ENCODE data around the gene KRT78. TPM values are rescaled to one million over a fixed set of nuclear protein-coding genes. Genes with fewer than 3 reads are reported as not detected.

Gene KRT78
- total and polyA plus RNA-seq, 11 donors, result 0.14 TPM; not detected in 10

DNA sequence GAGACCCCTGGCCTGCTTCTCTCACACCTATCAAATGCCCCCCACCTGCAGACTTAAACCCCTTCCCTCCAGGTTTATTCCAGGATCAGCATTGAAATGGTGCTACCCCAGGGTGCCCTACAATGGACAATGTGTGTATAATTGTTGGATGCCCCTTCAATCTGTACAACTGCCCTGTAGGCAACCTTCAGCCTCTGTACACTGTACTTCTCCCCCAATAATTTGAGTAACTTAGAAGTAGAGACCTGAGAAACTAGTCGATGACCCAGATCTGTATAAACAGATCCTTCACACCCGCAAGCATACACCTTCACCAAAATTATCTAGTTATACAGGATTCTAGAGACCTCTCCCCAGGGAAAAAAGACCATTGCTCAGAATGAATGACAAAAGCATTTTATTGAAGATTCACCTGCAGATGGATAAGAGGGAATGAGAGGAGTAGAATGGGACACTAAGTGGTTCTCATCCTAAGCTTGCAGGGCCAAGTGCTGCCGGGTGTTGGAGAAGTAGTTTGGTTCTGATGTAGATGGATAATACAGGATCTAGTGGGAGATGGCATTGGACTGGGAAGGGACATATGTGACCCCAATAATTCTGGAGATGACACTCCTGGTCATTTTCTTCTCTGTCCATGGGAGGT, 42.5 kb downstream of the KRT78 start:
- no peak for DNase-seq
- Histone ChIP-seq H3K27ac (no peak overlapping the region), H3K9me3 (no peaks in the 10 kb centered on the region), H3K36me3 (no peaks in the 10 kb centered on the region), H3K4me3 (no peak overlapping the region), H3K4me1 (no peaks in the 10 kb centered on the region), H3K27me3 (peaks cover 0 to 16% (median 0%) of the 10 kb centered on the region in 9 donors)
- WGBS, 4 donors, result 88 to 99% (median 94%) methylated on average over 3 of the region's 3 CpGs
- TF ChIP-seq, protein P1, sequence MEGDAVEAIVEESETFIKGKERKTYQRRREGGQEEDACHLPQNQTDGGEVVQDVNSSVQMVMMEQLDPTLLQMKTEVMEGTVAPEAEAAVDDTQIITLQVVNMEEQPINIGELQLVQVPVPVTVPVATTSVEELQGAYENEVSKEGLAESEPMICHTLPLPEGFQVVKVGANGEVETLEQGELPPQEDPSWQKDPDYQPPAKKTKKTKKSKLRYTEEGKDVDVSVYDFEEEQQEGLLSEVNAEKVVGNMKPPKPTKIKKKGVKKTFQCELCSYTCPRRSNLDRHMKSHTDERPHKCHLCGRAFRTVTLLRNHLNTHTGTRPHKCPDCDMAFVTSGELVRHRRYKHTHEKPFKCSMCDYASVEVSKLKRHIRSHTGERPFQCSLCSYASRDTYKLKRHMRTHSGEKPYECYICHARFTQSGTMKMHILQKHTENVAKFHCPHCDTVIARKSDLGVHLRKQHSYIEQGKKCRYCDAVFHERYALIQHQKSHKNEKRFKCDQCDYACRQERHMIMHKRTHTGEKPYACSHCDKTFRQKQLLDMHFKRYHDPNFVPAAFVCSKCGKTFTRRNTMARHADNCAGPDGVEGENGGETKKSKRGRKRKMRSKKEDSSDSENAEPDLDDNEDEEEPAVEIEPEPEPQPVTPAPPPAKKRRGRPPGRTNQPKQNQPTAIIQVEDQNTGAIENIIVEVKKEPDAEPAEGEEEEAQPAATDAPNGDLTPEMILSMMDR (IDR thresholded peaks at IDR 0.05), result no peak
- TF ChIP-seq POLR2A (IDR thresholded peaks at IDR 0.05), result no peak
- intact Hi-C loops (cut with DNase I), result no loop called here
- ATAC-seq, result no peak

DNA sequence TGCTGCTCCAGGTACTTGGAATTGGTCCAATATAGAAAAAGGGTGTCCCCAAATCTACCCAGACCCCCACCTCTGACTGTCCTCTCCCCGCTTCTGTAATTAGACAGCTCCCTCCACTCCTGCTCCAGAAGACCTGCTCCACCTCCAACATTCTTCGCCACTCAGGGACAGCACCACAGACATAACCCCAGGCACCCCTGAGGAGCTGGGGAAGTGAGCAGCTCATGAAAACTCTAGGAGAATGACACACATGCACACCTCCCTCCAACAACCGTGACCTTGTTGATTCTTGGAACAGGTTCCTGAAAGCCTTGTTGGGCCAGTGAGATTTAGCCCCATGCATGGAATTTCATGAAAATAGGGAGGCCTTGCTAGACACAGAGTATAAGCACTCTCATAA, 43.1 kb downstream of the KRT78 start:
- Histone ChIP-seq H3K27me3 (peaks cover 0 to 16% (median 0%) of the 10 kb centered on the region in 9 donors), H3K36me3 (no peaks in the 10 kb centered on the region), H3K9me3 (no peaks in the 10 kb centered on the region), H3K4me1 (no peaks in the 10 kb centered on the region), H3K4me3 (no peak overlapping the region), H3K27ac (no peak overlapping the region)
- WGBS, 4 donors, result 67 to 76% (median 76%) methylated on average over 3 of the region's 3 CpGs
- TF ChIP-seq, protein P1 (IDR thresholded peaks at IDR 0.05), result no peak
- TF ChIP-seq POLR2A (IDR thresholded peaks at IDR 0.05), result no peak
- intact Hi-C loops (cut with DNase I), result no loop called here
- DNase-seq, result no peak
- no peak for ATAC-seq

DNA sequence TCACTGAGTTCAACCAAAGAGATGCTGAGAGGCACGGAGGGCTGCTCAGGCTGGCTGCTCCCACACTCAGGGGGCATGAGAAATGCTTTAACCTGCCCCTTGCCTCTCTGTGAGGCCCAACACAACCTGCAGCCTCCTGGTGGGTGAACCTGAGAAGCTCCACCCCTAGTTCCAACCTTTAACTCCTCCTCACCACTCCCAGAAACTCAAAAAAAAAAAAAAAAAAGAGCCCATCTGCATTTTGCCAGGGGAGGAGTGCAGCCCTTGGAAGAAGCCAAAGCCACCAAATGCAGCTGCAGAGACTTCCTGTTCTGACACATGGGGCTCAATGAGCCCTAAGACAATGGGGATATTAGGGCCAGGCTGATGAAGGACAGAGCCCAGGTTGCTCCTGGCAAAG, 43.8 kb downstream of the KRT78 start:
- no peak for TF ChIP-seq POLR2A (IDR thresholded peaks at IDR 0.05)
- TF ChIP-seq, protein P1 (IDR thresholded peaks at IDR 0.05), result no peak
- Histone ChIP-seq H3K4me1 (no peaks in the 10 kb centered on the region), H3K27ac (no peak overlapping the region), H3K36me3 (no peaks in the 10 kb centered on the region), H3K9me3 (no peaks in the 10 kb centered on the region), H3K4me3 (no peak overlapping the region), H3K27me3 (peaks cover 0 to 16% (median 0%) of the 10 kb centered on the region in 9 donors)
- no peak for ATAC-seq
- 13 to 63% (median 24%) methylated on average over 1 of the region's 1 CpG for WGBS, 4 donors
- DNase-seq, result no peak
- intact Hi-C loops (cut with DNase I), result no loop called here

DNA sequence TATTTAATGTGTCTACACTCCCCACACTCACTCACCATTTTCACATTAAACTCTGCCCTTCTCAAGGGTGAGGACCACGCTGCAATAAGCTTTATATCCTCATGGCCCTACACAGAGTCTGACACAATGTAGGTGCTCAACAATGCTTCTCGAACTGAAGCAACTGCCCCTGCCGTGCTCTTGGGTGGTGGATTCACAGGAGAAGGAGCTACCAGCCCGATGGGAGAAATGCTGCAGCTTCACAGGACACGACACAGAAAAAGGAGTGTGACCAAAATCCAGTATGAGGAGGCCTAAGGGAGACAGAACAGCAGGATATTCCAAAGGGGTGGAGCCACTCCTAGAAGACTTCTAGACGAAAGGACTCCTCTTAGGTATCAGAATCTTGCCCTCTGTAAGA, 46.4 kb downstream of the KRT78 start:
- Histone ChIP-seq H3K9me3 (no peaks in the 10 kb centered on the region), H3K27ac (no peak overlapping the region), H3K36me3 (no peaks in the 10 kb centered on the region), H3K4me1 (no peaks in the 10 kb centered on the region), H3K4me3 (no peak overlapping the region), H3K27me3 (peaks cover 0 to 9% (median 0%) of the 10 kb centered on the region in 9 donors)
- WGBS, 4 donors, result 63 to 79% (median 71%) methylated on average over 6 of the region's 6 CpGs
- intact Hi-C loops (cut with DNase I), result no loop called here
- no peak for DNase-seq
- ATAC-seq, result no peak
- TF ChIP-seq, protein P1 (IDR thresholded peaks at IDR 0.05), result no peak
- TF ChIP-seq POLR2A (IDR thresholded peaks at IDR 0.05), result no peak

Data from heart left ventricle (tissue), 16 donors.